NCI-H2196 treated with DMSO at 0.1 percent for 48 hours (cell line): ENCODE results near the gene BNIP1.

ENCODE experiments used
- DNase-seq: peaks from one replicate; lab custom pipeline; 2025; ENCODE audit not compliant: unreplicated experiment; lab: John Stamatoyannopoulos, UW

The BNIP1 gene

GRCh38 chr5:173210877-173211276 lies 66.5 kb downstream of the BNIP1 start:
- DNase-seq = no peak

- no peak for DNase-seq
Observed at GRCh38 chr5:173211284-173211683, 67.0 kb downstream of the BNIP1 start.

- no peak for DNase-seq
Observed at GRCh38 chr5:173213236-173213933, 69.1 kb downstream of the BNIP1 start.
